GM12878 (cell line): ENCODE results near the gene LRBA. TPM values are rescaled to one million over a fixed set of nuclear protein-coding genes. Genes with fewer than 3 reads are reported as not detected.

Source experiments
- ATAC-seq: fragments of 200-7000 bp; cut with Tn5 transposase; 3 replicates; pipeline ENCODE4 v1.9.1; 2020; ENCODE audit warnings: mild to moderate bottlenecking, moderate library complexity
- BruUV-seq: library from RNA; stranded (reverse); fragments of 400-500 nt; replicated peaks from 2 replicates; lab custom pipeline; 2021; lab: Mats Ljungman, UMichigan
- CTCF ChIA-PET: fragments of 300-600 bp; sonication (Branson Sonifier 250); formaldehyde crosslinking; extraction: SDS; loops from one replicate; lab custom pipeline; 2021; ENCODE audit warnings: inconsistent platforms; lab: Yijun Ruan, JAX
- POLR2A ChIA-PET: fragments of 350-600 bp; formaldehyde crosslinking; extraction: SDS; loops from one replicate; lab custom pipeline; 2021; ENCODE audit warnings: inconsistent platforms; lab: Charles Lee
- RAD21 ChIA-PET: fragments of 300-600 bp; sonication (Branson Sonifier 250); formaldehyde crosslinking; loops from one replicate; lab custom pipeline; 2023; ENCODE audit warnings: antibody characterized with exemption; ENCODE audit not compliant: unreplicated experiment; lab: Charles Lee
- SMC1A ChIA-PET: fragments of 300-600 bp; sonication (Branson Sonifier 250); formaldehyde crosslinking; loops from one replicate; lab custom pipeline; 2023; ENCODE audit not compliant: unreplicated experiment, uncharacterized antibody; lab: Charles Lee
- DNase-seq: peaks from one replicate; pipeline ENCODE4 v3.0.0-alpha.2; 2011; ENCODE audit warnings: low read depth, low spot score
- FAIRE-seq: peaks from 3 replicates; lab custom pipeline; 2011; peaks lifted over from hg19 to GRCh38; lab: Jason Lieb, UNC
- H2AFZ ChIP-seq: 2 replicates; pipeline ENCODE4 v1.6.0; 2011; ENCODE audit warnings: low read depth, low read length, control low read depth; ENCODE audit not compliant: control insufficient read depth
- H3K27ac ChIP-seq: 2 replicates; pipeline ENCODE4 v1.5.1; 2011; ENCODE audit warnings: control low read depth; ENCODE audit not compliant: control insufficient read depth, insufficient read depth
- H3K27me3 ChIP-seq, 2 experiments: replicated peaks in 1 of 2; 2 replicates each; pipeline versions ENCODE4 v1.6.0 to v1.6.1; 2011; ENCODE audit warnings: low read length in 1 of 2; ENCODE audit not compliant: control insufficient read depth in 2 of 2, insufficient read depth in 2 of 2
- H3K36me3 ChIP-seq, 2 experiments: 2 replicates each; pipeline ENCODE4 v1.5.1; 2011; ENCODE audit warnings: low read length in 1 of 2; ENCODE audit not compliant: control insufficient read depth in 2 of 2, insufficient read depth in 2 of 2
- H3K4me1 ChIP-seq: 2 replicates; pipeline ENCODE4 v1.6.1; 2011; ENCODE audit warnings: mild to moderate bottlenecking, low read length, moderate library complexity, mixed read lengths; ENCODE audit not compliant: control insufficient read depth, insufficient read depth
- H3K4me2 ChIP-seq: 2 replicates; pipeline ENCODE4 v1.6.0; 2011; ENCODE audit warnings: control low read depth; ENCODE audit not compliant: control insufficient read depth, insufficient read depth
- H3K4me3 ChIP-seq: fragments of 200-600 bp; sonication (generic); 2 replicates; pipeline ENCODE4 v1.5.1; 2016
- H3K79me2 ChIP-seq: 2 replicates; pipeline ENCODE4 v1.6.0; 2011; ENCODE audit warnings: low read length; ENCODE audit not compliant: control insufficient read depth, insufficient read depth
- H3K9ac ChIP-seq: 2 replicates; pipeline ENCODE4 v1.8.0; 2011; ENCODE audit warnings: low read length, control low read depth, mixed read lengths; ENCODE audit not compliant: control insufficient read depth, insufficient read depth
- H3K9me3 ChIP-seq: replicated peaks from 3 replicates; pipeline ENCODE4 v1.5.1; 2011; ENCODE audit warnings: mild to moderate bottlenecking, low read length; ENCODE audit not compliant: control insufficient read depth, insufficient read depth
- H4K20me1 ChIP-seq: 2 replicates; pipeline ENCODE4 v1.6.0; 2011; ENCODE audit not compliant: control insufficient read depth, insufficient read depth
- MYB ChIP-seq: fragments of 150-350 bp; IDR thresholded peaks from 2 replicates; pipeline ENCODE4 v1.6.1; 2014; ENCODE audit warnings: mild to moderate bottlenecking, low read depth, low read length, borderline replicate concordance
- MYC ChIP-seq: IDR thresholded peaks from 2 replicates; pipeline ENCODE4 v1.6.1; 2011; ENCODE audit warnings: mild to moderate bottlenecking, low read length, moderate library complexity, inconsistent platforms; ENCODE audit not compliant: insufficient read depth, insufficient replicate concordance, insufficient read length, severe bottlenecking
- NBN ChIP-seq: fragments of 450-650 bp; IDR thresholded peaks from 2 replicates; pipeline ENCODE4 v1.6.1; 2016
- NFIC ChIP-seq: IDR thresholded peaks from 2 replicates; pipeline ENCODE4 v1.6.1; 2012; ENCODE audit warnings: low read depth, mild to moderate bottlenecking, inconsistent platforms, low read length, moderate library complexity
- NR2C2 ChIP-seq: IDR thresholded peaks from 2 replicates; pipeline ENCODE4 v1.6.1; 2011; ENCODE audit warnings: borderline replicate concordance, low read depth; ENCODE audit not compliant: control insufficient read depth, insufficient read length
- PAX5 ChIP-seq: IDR thresholded peaks from 2 replicates; pipeline ENCODE4 v1.6.1; 2011; ENCODE audit warnings: low read depth, low read length, borderline replicate concordance
- RBBP5 ChIP-seq: fragments of 200-600 bp; sonication (generic); conservative IDR thresholded peaks from 2 replicates; pipeline ENCODE4 v1.6.1; 2016
- SMAD5 ChIP-seq: IDR thresholded peaks from 2 replicates; pipeline ENCODE4 v1.6.1; 2016; ENCODE audit warnings: antibody characterized with exemption, low read depth
- WGBS: methylation state at CpG from one replicate; pipeline ENCODE4 v1.1.6; 2016; ENCODE audit warnings: low lambda C conversion rate; ENCODE audit not compliant: insufficient replicate concordance, insufficient coverage; ENCODE audit errors: missing lambda C conversion rate; 5-methylcytosine and 5-hydroxymethylcytosine counted together
- in situ Hi-C: fragments of 300-500 bp; cut with MboI; formaldehyde crosslinking; loops from 9 replicates; pipeline ENCODE4 v1.14.3; 2018; ENCODE audit warnings: mixed read lengths
- intact Hi-C: fragments of 100-400 bp; cut with micrococcal nuclease; formaldehyde crosslinking; loops from one replicate; pipeline ENCODE4 v1.14.2; 2022; ENCODE audit not compliant: unreplicated experiment
- polyA plus RNA-seq, 11 experiments: library from polyadenylated mRNA; depleted of rRNA in 4 of 11; unstranded in 6 of 11; stranded (reverse) in 5 of 11; fragments of >200 nt; fragmentation: Nextera tagmentation in 4 of 11; fragmentation: Illumina TruSeq in 1 of 11; extraction: Ambion mirVana in 4 of 11; extraction: Trizol in 1 of 11; gene quantifications; 1 replicate in 1 of 11; 2 replicates in 10 of 11; pipeline versions ENCODE4 v1.2.1 to v1.2.3, GENCODE V29; 2011 to 2016; ENCODE audit warnings: inconsistent platforms in 2 of 11, missing spikeins in 2 of 11, low read depth in 1 of 11
- total RNA-seq, 4 experiments: library from RNA; depleted of rRNA in 3 of 4; stranded (reverse); fragments of >200 nt in 3 of 4; fragmentation: Illumina TruSeq in 1 of 4; extraction: Trizol in 1 of 4; gene quantifications; 2 replicates each; pipeline versions ENCODE4 v1.2.1 to v1.2.3, GENCODE V29; 2013 to 2021
- TF ChIP-seq, protein P1 (sequence below): fragments of 450-650 bp; IDR thresholded peaks from 2 replicates; pipeline ENCODE4 v1.6.1; 2016; ENCODE audit warnings: mild to moderate bottlenecking
- TF ChIP-seq, protein P2 (sequence below): fragments of 450-650 bp; IDR thresholded peaks from 2 replicates; pipeline ENCODE4 v1.6.1; 2016; ENCODE audit warnings: mild to moderate bottlenecking
- TF ChIP-seq, protein P3 (sequence below): fragments of 450-650 bp; conservative IDR thresholded peaks from 2 replicates; pipeline ENCODE4 v1.6.1; 2017; ENCODE audit warnings: mild to moderate bottlenecking, moderate library complexity
- TF ChIP-seq, protein P4 (sequence below): fragments of 450-650 bp; IDR thresholded peaks from 2 replicates; pipeline ENCODE4 v1.6.1; 2017; ENCODE audit warnings: borderline replicate concordance
- TF ChIP-seq, protein P5 (sequence below): IDR thresholded peaks from 2 replicates; pipeline ENCODE4 v1.6.1; 2011; ENCODE audit warnings: borderline replicate concordance, low read depth, mild to moderate bottlenecking, moderate library complexity, low read length; ENCODE audit not compliant: insufficient read depth, poor library complexity, severe bottlenecking

Gene LRBA
- total and polyA plus RNA-seq, 10 of the 15 experiments (the other 5 are each of a cell fraction or from before 2014, with no cell fraction given) = 20.3 to 93.4 (median 55.0) TPM

DNA sequence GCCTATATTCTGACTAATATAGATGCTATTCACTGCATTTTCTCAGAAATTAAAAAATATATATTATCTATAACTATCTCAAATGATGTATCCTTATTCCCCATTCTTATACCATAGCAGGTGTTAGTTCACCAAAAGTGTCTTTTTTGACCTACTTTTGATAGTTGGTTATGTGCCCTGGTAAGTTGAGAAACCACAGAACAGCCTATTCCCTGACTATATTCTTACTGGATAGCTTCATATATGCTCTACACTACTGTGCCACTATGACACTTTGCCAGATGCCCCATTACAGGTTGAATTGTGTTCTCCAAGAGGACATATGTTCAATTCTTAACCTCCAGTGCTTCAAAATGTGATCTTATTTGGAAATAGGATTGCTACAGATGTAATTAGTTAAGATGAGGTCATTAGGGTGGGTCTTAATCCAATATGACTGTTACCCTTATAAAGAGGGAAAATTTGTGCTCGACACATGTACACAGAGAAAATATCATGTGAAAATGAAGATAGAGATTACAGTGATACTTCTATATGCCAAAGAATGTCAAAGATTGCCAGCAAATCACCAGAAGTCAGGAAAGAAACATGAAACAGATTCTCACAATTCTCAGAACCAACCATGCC, 76.1 kb downstream of the LRBA start:
- no TSS peak for BruUV-seq
- CTCF ChIA-PET = interaction anchor here (0.6 kb wide), 2 partner anchors 29 to 125 kb away, joined by 3 read pairs; no protein-coding TSS in a partner anchor
- H3K9me3 ChIP-seq = no peaks in the 10 kb centered on the region
- H3K79me2 ChIP-seq = peaks cover 7% of the 10 kb centered on the region
- no peak for FAIRE-seq
- RAD21 ChIA-PET = no interaction called here
- no peak overlapping the region for H3K9ac ChIP-seq
- POLR2A ChIA-PET = interaction anchor here (0.6 kb wide), 1 partner anchor 8 kb away, joined by 3 read pairs; no protein-coding TSS in a partner anchor
- H4K20me1 ChIP-seq = no peaks in the 10 kb centered on the region
- no peaks in the 10 kb centered on the region for H3K36me3 ChIP-seq
- no peaks in the 10 kb centered on the region for H3K4me1 ChIP-seq
- no peak for DNase-seq
- WGBS = 95% methylated on average over 1 of the region's 1 CpG
- H3K4me3 ChIP-seq = no peak overlapping the region
- SMC1A ChIA-PET = interaction anchor here (0.6 to 1.7 kb wide), 4 partner anchors 22 to 64 kb away, joined by 3 to 4 read pairs (median 4); no protein-coding TSS in a partner anchor
- intact Hi-C loops = no loop called here
- no peak overlapping the region for H2AFZ ChIP-seq
- in situ Hi-C loops = no loop called here
- no peak overlapping the region for H3K4me2 ChIP-seq
- no peaks in the 10 kb centered on the region for H3K27me3 ChIP-seq
- ATAC-seq = peak; percentile 39
- H3K27ac ChIP-seq = no peak overlapping the region
- TF ChIP-seq, protein P1, sequence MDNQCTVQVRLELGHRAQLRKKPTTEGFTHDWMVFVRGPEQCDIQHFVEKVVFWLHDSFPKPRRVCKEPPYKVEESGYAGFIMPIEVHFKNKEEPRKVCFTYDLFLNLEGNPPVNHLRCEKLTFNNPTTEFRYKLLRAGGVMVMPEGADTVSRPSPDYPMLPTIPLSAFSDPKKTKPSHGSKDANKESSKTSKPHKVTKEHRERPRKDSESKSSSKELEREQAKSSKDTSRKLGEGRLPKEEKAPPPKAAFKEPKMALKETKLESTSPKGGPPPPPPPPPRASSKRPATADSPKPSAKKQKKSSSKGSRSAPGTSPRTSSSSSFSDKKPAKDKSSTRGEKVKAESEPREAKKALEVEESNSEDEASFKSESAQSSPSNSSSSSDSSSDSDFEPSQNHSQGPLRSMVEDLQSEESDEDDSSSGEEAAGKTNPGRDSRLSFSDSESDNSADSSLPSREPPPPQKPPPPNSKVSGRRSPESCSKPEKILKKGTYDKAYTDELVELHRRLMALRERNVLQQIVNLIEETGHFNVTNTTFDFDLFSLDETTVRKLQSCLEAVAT = no peak
- TF ChIP-seq MYC (no peak), NFIC (no peak), MYB (no peak), RBBP5 (no peak), NR2C2 (no peak), PAX5 (no peak), SMAD5 (no peak), NBN (no peak)
- TF ChIP-seq, protein P2, sequence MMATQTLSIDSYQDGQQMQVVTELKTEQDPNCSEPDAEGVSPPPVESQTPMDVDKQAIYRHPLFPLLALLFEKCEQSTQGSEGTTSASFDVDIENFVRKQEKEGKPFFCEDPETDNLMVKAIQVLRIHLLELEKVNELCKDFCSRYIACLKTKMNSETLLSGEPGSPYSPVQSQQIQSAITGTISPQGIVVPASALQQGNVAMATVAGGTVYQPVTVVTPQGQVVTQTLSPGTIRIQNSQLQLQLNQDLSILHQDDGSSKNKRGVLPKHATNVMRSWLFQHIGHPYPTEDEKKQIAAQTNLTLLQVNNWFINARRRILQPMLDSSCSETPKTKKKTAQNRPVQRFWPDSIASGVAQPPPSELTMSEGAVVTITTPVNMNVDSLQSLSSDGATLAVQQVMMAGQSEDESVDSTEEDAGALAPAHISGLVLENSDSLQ = no peak
- TF ChIP-seq, protein P3, sequence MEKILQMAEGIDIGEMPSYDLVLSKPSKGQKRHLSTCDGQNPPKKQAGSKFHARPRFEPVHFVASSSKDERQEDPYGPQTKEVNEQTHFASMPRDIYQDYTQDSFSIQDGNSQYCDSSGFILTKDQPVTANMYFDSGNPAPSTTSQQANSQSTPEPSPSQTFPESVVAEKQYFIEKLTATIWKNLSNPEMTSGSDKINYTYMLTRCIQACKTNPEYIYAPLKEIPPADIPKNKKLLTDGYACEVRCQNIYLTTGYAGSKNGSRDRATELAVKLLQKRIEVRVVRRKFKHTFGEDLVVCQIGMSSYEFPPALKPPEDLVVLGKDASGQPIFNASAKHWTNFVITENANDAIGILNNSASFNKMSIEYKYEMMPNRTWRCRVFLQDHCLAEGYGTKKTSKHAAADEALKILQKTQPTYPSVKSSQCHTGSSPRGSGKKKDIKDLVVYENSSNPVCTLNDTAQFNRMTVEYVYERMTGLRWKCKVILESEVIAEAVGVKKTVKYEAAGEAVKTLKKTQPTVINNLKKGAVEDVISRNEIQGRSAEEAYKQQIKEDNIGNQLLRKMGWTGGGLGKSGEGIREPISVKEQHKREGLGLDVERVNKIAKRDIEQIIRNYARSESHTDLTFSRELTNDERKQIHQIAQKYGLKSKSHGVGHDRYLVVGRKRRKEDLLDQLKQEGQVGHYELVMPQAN = no peak
- TF ChIP-seq, protein P4, sequence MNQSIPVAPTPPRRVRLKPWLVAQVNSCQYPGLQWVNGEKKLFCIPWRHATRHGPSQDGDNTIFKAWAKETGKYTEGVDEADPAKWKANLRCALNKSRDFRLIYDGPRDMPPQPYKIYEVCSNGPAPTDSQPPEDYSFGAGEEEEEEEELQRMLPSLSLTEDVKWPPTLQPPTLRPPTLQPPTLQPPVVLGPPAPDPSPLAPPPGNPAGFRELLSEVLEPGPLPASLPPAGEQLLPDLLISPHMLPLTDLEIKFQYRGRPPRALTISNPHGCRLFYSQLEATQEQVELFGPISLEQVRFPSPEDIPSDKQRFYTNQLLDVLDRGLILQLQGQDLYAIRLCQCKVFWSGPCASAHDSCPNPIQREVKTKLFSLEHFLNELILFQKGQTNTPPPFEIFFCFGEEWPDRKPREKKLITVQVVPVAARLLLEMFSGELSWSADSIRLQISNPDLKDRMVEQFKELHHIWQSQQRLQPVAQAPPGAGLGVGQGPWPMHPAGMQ = no peak
- TF ChIP-seq, protein P5, sequence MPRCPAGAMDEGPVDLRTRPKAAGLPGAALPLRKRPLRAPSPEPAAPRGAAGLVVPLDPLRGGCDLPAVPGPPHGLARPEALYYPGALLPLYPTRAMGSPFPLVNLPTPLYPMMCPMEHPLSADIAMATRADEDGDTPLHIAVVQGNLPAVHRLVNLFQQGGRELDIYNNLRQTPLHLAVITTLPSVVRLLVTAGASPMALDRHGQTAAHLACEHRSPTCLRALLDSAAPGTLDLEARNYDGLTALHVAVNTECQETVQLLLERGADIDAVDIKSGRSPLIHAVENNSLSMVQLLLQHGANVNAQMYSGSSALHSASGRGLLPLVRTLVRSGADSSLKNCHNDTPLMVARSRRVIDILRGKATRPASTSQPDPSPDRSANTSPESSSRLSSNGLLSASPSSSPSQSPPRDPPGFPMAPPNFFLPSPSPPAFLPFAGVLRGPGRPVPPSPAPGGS = no peak
